GM12878 (cell line): ENCODE results near the gene MGAT5. TPM values are rescaled to one million over a fixed set of nuclear protein-coding genes. Genes with fewer than 3 reads are reported as not detected.

Source experiments
- ATAC-seq: fragments of 200-7000 bp; cut with Tn5 transposase; 3 replicates; pipeline ENCODE4 v1.9.1; 2020; ENCODE audit warnings: mild to moderate bottlenecking, moderate library complexity
- BruUV-seq: library from RNA; stranded (reverse); fragments of 400-500 nt; replicated peaks from 2 replicates; lab custom pipeline; 2021; lab: Mats Ljungman, UMichigan
- CTCF ChIA-PET: fragments of 300-600 bp; sonication (Branson Sonifier 250); formaldehyde crosslinking; extraction: SDS; loops from one replicate; lab custom pipeline; 2021; ENCODE audit warnings: inconsistent platforms; lab: Yijun Ruan, JAX
- POLR2A ChIA-PET: fragments of 350-600 bp; formaldehyde crosslinking; extraction: SDS; loops from one replicate; lab custom pipeline; 2021; ENCODE audit warnings: inconsistent platforms; lab: Charles Lee
- RAD21 ChIA-PET: fragments of 300-600 bp; sonication (Branson Sonifier 250); formaldehyde crosslinking; loops from one replicate; lab custom pipeline; 2023; ENCODE audit warnings: antibody characterized with exemption; ENCODE audit not compliant: unreplicated experiment; lab: Charles Lee
- SMC1A ChIA-PET: fragments of 300-600 bp; sonication (Branson Sonifier 250); formaldehyde crosslinking; loops from one replicate; lab custom pipeline; 2023; ENCODE audit not compliant: unreplicated experiment, uncharacterized antibody; lab: Charles Lee
- DNase-seq: peaks from one replicate; pipeline ENCODE4 v3.0.0-alpha.2; 2011; ENCODE audit warnings: low read depth, low spot score
- FAIRE-seq: peaks from 3 replicates; lab custom pipeline; 2011; peaks lifted over from hg19 to GRCh38; lab: Jason Lieb, UNC
- H2AFZ ChIP-seq: 2 replicates; pipeline ENCODE4 v1.6.0; 2011; ENCODE audit warnings: low read depth, low read length, control low read depth; ENCODE audit not compliant: control insufficient read depth
- H3K27ac ChIP-seq: 2 replicates; pipeline ENCODE4 v1.5.1; 2011; ENCODE audit warnings: control low read depth; ENCODE audit not compliant: control insufficient read depth, insufficient read depth
- H3K27me3 ChIP-seq, 2 experiments: replicated peaks in 1 of 2; 2 replicates each; pipeline versions ENCODE4 v1.6.0 to v1.6.1; 2011; ENCODE audit warnings: low read length in 1 of 2; ENCODE audit not compliant: control insufficient read depth in 2 of 2, insufficient read depth in 2 of 2
- H3K36me3 ChIP-seq, 2 experiments: 2 replicates each; pipeline ENCODE4 v1.5.1; 2011; ENCODE audit warnings: low read length in 1 of 2; ENCODE audit not compliant: control insufficient read depth in 2 of 2, insufficient read depth in 2 of 2
- H3K4me1 ChIP-seq: 2 replicates; pipeline ENCODE4 v1.6.1; 2011; ENCODE audit warnings: mild to moderate bottlenecking, low read length, moderate library complexity, mixed read lengths; ENCODE audit not compliant: control insufficient read depth, insufficient read depth
- H3K4me2 ChIP-seq: 2 replicates; pipeline ENCODE4 v1.6.0; 2011; ENCODE audit warnings: control low read depth; ENCODE audit not compliant: control insufficient read depth, insufficient read depth
- H3K4me3 ChIP-seq: fragments of 200-600 bp; sonication (generic); 2 replicates; pipeline ENCODE4 v1.5.1; 2016
- H3K79me2 ChIP-seq: 2 replicates; pipeline ENCODE4 v1.6.0; 2011; ENCODE audit warnings: low read length; ENCODE audit not compliant: control insufficient read depth, insufficient read depth
- H3K9ac ChIP-seq: 2 replicates; pipeline ENCODE4 v1.8.0; 2011; ENCODE audit warnings: low read length, control low read depth, mixed read lengths; ENCODE audit not compliant: control insufficient read depth, insufficient read depth
- H3K9me3 ChIP-seq: replicated peaks from 3 replicates; pipeline ENCODE4 v1.5.1; 2011; ENCODE audit warnings: mild to moderate bottlenecking, low read length; ENCODE audit not compliant: control insufficient read depth, insufficient read depth
- H4K20me1 ChIP-seq: 2 replicates; pipeline ENCODE4 v1.6.0; 2011; ENCODE audit not compliant: control insufficient read depth, insufficient read depth
- CBFB ChIP-seq: IDR thresholded peaks from 2 replicates; pipeline ENCODE4 v1.6.1; 2016; ENCODE audit warnings: antibody characterized with exemption, low read depth
- HDAC2 ChIP-seq: fragments of 200-600 bp; sonication (generic); IDR thresholded peaks from 2 replicates; pipeline ENCODE4 v1.6.1; 2017
- MYC ChIP-seq: IDR thresholded peaks from 2 replicates; pipeline ENCODE4 v1.6.1; 2011; ENCODE audit warnings: mild to moderate bottlenecking, low read length, moderate library complexity, inconsistent platforms; ENCODE audit not compliant: insufficient read depth, insufficient replicate concordance, insufficient read length, severe bottlenecking
- SIX5 ChIP-seq: IDR thresholded peaks from 2 replicates; pipeline ENCODE4 v1.6.1; 2011; ENCODE audit warnings: mild to moderate bottlenecking, low read depth, low read length, moderate library complexity; ENCODE audit not compliant: severe bottlenecking
- TBL1XR1 ChIP-seq: IDR thresholded peaks from 2 replicates; pipeline ENCODE4 v1.6.1; 2012; ENCODE audit warnings: low read depth, low read length, improper control_type of control experiment
- ZNF217 ChIP-seq: fragments of 450-650 bp; IDR thresholded peaks from 2 replicates; pipeline ENCODE4 v1.6.1; 2017; ENCODE audit warnings: antibody characterized with exemption, mild to moderate bottlenecking
- WGBS: methylation state at CpG from one replicate; pipeline ENCODE4 v1.1.6; 2016; ENCODE audit warnings: low lambda C conversion rate; ENCODE audit not compliant: insufficient replicate concordance, insufficient coverage; ENCODE audit errors: missing lambda C conversion rate; 5-methylcytosine and 5-hydroxymethylcytosine counted together
- in situ Hi-C: fragments of 300-500 bp; cut with MboI; formaldehyde crosslinking; loops from 9 replicates; pipeline ENCODE4 v1.14.3; 2018; ENCODE audit warnings: mixed read lengths
- intact Hi-C: fragments of 100-400 bp; cut with micrococcal nuclease; formaldehyde crosslinking; loops from one replicate; pipeline ENCODE4 v1.14.2; 2022; ENCODE audit not compliant: unreplicated experiment
- polyA plus RNA-seq, 11 experiments: library from polyadenylated mRNA; depleted of rRNA in 4 of 11; unstranded in 6 of 11; stranded (reverse) in 5 of 11; fragments of >200 nt; fragmentation: Nextera tagmentation in 4 of 11; fragmentation: Illumina TruSeq in 1 of 11; extraction: Ambion mirVana in 4 of 11; extraction: Trizol in 1 of 11; gene quantifications; 1 replicate in 1 of 11; 2 replicates in 10 of 11; pipeline versions ENCODE4 v1.2.1 to v1.2.3, GENCODE V29; 2011 to 2016; ENCODE audit warnings: inconsistent platforms in 2 of 11, missing spikeins in 2 of 11, low read depth in 1 of 11
- total RNA-seq, 4 experiments: library from RNA; depleted of rRNA in 3 of 4; stranded (reverse); fragments of >200 nt in 3 of 4; fragmentation: Illumina TruSeq in 1 of 4; extraction: Trizol in 1 of 4; gene quantifications; 2 replicates each; pipeline versions ENCODE4 v1.2.1 to v1.2.3, GENCODE V29; 2013 to 2021
- TF ChIP-seq, protein P1 (sequence below): fragments of 450-650 bp; IDR thresholded peaks from 2 replicates; pipeline ENCODE4 v1.6.1; 2016; ENCODE audit warnings: mild to moderate bottlenecking
- TF ChIP-seq, protein P2 (sequence below): fragments of 450-650 bp; formaldehyde crosslinking; IDR thresholded peaks from 2 replicates; pipeline ENCODE4 v1.5.0; 2022; ENCODE audit warnings: mild to moderate bottlenecking, missing genetic modification characterization

The MGAT5 gene
- total and polyA plus RNA-seq, 10 of the 15 experiments (the other 5 are each of a cell fraction or from before 2014, with no cell fraction given): 4.9 to 104 (median 36.2) TPM

DNA sequence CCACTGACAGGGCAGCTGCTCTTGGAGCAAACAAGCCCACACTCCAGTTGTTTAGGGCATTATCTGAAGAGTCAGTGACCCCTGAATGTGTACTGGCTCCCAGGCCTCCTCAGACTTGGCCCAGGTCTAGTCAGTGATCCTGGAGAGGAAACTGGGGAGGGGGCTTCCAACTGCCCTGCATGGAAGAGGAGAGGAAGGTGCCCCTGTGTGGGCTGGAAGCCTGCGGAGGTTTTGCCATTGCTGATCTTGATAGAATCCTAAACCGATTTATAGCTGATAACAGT is 197.4 kb downstream of the MGAT5 start:
- DNase-seq (no peak), FAIRE-seq (no peak)
- Histone ChIP-seq H3K79me2 (no peaks in the 10 kb centered on the region), H4K20me1 (no peaks in the 10 kb centered on the region), H3K9ac (no peak overlapping the region), H3K27ac (no peak overlapping the region), H3K9me3 (no peaks in the 10 kb centered on the region), H2AFZ (no peak overlapping the region), H3K4me2 (no peak overlapping the region), H3K36me3 (peaks cover 16 to 22% of the 10 kb centered on the region in 2 experiments)
- 64% methylated on average over 2 of the region's 2 CpGs for WGBS
- intact Hi-C loops: loop anchor here (2.0 to 5.0 kb wide), 3 partner anchors 241 to 564 kb away; no protein-coding TSS in a partner anchor
- no TSS peak for BruUV-seq
- POLR2A ChIA-PET: interaction anchor here (0.5 kb wide), 1 partner anchor 788 kb away, joined by 4 read pairs; no protein-coding TSS in a partner anchor
- TF ChIP-seq MYC (no peak), ZNF217 (no peak), HDAC2 (no peak), CBFB (no peak), TBL1XR1 (no peak), SIX5 (no peak)
- TF ChIP-seq, protein P1, sequence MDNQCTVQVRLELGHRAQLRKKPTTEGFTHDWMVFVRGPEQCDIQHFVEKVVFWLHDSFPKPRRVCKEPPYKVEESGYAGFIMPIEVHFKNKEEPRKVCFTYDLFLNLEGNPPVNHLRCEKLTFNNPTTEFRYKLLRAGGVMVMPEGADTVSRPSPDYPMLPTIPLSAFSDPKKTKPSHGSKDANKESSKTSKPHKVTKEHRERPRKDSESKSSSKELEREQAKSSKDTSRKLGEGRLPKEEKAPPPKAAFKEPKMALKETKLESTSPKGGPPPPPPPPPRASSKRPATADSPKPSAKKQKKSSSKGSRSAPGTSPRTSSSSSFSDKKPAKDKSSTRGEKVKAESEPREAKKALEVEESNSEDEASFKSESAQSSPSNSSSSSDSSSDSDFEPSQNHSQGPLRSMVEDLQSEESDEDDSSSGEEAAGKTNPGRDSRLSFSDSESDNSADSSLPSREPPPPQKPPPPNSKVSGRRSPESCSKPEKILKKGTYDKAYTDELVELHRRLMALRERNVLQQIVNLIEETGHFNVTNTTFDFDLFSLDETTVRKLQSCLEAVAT: no peak
- TF ChIP-seq, protein P2, sequence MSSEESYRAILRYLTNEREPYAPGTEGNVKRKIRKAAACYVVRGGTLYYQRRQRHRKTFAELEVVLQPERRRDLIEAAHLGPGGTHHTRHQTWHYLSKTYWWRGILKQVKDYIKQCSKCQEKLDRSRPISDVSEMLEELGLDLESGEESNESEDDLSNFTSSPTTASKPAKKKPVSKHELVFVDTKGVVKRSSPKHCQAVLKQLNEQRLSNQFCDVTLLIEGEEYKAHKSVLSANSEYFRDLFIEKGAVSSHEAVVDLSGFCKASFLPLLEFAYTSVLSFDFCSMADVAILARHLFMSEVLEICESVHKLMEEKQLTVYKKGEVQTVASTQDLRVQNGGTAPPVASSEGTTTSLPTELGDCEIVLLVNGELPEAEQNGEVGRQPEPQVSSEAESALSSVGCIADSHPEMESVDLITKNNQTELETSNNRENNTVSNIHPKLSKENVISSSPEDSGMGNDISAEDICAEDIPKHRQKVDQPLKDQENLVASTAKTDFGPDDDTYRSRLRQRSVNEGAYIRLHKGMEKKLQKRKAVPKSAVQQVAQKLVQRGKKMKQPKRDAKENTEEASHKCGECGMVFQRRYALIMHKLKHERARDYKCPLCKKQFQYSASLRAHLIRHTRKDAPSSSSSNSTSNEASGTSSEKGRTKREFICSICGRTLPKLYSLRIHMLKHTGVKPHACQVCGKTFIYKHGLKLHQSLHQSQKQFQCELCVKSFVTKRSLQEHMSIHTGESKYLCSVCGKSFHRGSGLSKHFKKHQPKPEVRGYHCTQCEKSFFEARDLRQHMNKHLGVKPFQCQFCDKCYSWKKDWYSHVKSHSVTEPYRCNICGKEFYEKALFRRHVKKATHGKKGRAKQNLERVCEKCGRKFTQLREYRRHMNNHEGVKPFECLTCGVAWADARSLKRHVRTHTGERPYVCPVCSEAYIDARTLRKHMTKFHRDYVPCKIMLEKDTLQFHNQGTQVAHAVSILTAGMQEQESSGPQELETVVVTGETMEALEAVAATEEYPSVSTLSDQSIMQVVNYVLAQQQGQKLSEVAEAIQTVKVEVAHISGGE: no peak
- TF ChIP-seq, all 136 proteins: peak for 0
- Histone ChIP-seq H3K4me3 (no peak overlapping the region), H3K27me3 (no peaks in the 10 kb centered on the region), H3K4me1 (no peaks in the 10 kb centered on the region)
- SMC1A ChIA-PET: interaction anchor here (0.7 to 2.6 kb wide), 12 partner anchors 9 to 568 kb away, joined by 3 to 17 read pairs (median 4); no protein-coding TSS in a partner anchor
- in situ Hi-C loops: no loop called here
- CTCF ChIA-PET: interaction anchor here (0.6 to 4.9 kb wide), 39 partner anchors 9 to 1934 kb away, joined by 3 to 32 read pairs (median 3); no protein-coding TSS in a partner anchor
- ATAC-seq: no peak
- RAD21 ChIA-PET: interaction anchor here (1.0 to 1.9 kb wide), 7 partner anchors 25 to 567 kb away, joined by 3 to 12 read pairs (median 3); no protein-coding TSS in a partner anchor
